ENCODE data around the gene NFIC.
A peak's percentile ranks its signal among the peaks of the same experiment; 100 is the strongest.
"Not testable (repeated sequence)": the region's sequence is repeated elsewhere in the genome, so short reads cannot be mapped to it uniquely, and the experiment has no call there.

NFIC gene

DNA sequence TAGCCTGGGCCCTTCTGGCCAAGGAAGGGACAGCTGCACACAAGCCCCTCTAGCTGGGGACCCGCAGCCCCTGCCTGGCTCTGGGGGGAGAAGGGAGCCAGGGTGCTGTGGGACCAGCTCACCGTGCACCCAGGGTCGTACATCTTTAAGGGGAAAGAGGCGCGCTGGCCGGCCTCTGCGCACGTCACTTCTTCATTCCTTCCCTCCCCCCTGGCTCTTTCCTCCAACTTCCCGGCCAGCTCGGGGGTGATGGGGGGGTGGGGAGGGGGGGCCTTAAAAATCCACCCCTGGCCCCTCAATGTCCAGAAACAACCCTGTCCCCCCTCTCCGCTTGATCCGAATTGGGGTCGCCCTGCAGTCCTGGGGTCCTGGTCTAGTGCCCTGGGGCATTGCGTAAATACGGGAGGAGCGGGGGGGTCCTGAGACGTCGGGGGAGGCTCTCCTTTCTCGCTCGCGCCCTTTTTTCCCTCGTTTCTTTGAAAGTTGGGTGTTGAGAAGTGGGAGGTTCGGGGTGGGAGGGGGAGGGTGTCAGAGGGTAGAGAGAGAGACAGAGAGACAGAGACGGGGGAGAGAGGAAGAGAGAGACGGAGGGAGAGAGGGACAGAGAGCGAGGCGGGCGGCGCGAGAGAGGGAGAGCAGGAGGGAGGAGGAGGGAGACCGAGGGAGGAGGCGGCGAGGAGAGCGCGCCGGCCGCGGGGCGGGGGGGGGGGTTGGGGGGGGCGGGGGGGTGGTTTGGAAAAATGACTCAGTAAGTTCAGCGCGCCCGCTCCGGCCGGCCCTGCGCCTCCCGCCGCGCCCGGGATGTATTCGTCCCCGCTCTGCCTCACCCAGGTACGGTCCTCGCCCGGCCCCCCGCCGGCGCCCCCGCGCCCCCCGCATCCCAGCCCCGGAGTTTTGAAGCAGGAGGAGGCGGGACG, at the start of gene NFIC:
NFIC (plus strand) TSS at position 748 of the 917 bp plus-strand sequence; CDS start at position 802, 54 bp downstream.
- peak; percentile 89 for DNase-seq

DNA sequence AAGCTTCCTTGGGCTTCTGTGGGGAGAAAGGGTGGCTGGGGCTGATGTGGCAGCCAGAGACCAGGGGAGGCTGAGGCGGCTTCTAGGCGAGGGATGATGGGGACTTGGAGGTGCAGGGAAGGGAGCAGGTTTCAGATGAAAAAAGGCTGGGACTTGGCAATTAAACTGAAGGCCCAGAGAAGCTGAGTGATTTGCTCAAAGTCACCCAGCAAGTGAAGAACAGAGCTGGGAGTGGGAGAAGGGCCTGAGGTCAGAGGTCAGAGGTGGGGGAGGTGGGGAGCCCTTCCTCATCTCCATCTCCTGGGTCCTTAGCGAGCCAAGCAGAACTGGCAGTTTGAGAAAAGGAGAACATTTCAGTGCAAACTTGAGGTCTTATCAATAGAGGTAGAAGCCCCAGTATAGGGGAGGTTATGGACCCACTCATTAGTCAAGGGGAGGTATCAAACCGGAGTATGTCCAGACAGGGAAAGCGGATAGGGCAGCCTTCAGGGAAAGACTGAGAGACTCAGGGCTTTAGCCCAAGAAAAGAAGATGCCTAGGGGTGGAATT, 49.6 kb upstream of the NFIC start:
- no peak for DNase-seq

DNA sequence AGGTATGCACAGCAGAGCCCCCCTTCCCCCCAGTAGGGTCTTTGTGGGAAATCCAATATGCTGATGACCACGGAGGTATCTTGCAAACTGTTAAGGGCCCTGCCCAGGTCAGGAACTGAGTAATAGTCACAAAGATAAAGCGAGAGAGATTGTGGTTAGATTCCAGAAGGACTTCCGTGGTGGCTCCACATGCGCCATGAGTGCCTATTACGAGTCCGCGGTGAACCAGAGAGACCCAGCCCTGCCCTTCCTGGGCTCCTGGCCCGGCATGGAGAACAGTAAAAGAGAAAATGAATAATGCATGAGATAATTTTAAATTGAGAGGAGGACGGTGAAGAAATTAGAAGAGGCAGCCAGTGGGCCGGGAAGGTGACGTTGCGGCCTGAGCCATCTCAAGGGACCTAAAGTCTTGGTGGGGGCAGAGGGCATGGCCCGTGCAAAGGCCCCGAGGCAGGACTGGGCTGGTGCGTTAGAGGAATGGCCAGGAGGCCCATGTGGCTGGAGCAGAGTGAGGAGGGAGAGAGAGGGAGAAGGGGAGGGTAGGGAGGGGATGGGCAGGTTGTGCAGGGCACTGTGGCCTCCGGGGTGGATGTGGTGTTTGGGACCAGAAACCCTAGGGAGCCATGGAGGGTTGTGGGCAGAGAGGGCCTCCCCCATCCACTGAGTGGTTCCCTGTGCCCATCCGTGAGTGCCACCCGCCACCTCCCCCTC, 46.6 kb upstream of the NFIC start:
- DNase-seq, result no peak

DNA sequence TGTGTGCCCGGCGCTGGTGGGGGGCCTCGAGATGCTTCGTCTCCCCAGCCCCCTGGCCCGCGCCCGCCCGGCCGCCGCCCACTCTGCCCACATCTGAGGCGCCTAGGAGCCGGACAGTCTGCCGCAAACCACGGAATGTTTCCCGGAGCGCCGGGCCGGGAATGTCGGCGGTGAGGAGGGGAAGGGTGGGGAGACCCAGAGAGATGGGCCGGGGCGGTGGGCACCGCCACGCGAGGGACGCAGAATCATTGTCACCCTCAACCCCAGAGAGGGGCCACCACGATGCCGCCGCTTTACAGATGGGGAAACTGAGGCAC, 46.1 kb upstream of the NFIC start:
- no peak for DNase-seq

DNA sequence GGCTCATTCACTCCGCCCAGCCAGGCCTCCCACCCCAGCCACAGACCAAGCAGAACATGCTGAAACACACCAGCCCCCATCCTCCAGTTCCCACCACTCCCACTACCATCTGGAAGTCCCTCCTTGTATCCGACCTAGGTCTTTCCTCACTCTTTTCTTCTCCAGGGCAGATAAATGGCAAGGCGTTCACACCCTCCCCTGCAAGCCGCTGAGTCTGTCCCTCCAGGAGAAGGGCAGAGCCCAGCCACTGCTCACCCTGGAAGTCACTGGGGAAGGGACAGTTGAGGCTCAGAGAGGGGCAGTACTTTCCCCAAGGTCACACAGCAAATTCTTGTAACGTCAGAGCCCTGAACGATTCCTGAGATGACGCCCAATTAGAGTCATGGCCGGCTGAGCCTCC, 45.5 kb upstream of the NFIC start:
- no peak for DNase-seq

DNA sequence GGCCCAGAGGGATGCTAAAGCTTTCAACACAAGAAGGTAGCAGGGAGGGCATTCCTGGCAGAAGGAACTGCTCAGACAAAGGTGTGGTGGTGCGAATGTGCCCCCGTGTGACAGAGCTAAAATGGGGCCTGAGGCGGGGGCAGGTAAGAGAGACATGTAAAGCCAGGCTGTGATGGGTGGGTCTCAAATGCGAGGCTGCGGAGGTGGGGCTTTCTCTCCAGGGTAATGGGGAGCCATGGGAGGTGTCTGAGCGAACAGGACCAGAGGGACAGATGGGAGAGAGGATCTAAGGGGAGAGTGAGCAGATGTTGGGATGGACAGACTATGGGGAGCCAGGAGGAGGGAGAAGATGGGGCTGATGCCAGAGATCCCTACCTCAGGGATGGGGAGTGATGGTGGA, 44.7 kb upstream of the NFIC start:
- DNase-seq, result no peak

DNA sequence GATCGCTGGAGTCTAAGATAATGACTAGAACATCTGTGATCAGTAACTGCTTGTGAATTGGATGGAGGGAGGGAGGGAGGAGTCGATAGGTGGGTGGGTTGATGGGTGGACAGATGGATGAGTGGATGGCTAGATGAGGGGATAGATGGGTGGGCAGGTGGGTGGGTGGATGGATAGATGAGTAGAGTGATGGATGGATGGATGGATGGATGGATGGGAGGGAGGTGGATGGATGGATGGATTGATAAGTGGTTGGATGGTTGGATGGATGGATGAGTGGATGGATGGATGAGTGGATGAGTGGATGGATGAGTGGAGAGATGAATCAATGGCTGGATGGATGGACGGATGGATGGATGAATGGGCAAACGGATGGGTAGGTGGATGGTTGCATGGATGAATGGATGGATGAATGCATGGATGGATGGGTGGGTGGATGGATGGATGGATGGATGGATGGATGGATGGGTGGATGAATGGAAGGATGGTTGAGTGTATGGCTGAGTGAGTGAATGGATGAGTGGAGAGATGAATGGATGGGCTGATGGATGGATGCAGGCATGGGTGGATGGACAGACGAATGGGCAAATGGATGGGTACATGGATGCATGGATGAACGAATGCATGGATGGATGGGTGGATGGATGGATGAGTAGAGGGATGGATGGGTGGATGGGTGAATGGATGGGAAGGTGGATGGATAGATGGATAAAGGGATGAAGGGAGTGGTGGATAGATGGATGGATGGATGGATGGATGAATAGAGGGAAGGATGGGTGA, 44.0 kb upstream of the NFIC start:
- DNase-seq, result no peak

DNA sequence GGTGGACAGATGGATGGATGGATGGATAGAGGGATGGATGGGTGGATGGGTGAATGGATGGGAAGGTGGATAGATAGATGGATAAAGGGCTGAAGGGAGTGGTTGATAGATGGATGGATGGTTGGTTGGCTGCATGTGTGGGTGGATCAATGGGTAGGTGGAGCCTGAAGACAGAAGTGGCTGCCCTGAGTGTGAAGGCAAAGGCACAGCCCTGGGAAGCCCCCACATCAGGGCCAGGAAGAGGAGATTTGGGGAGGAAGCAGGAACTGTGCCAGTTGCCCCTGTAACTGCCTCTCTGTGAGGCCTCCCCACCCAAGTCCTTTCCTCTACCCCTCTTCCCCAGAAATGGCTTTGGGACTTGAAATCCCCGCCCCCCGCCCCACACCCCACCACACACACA, 43.4 kb upstream of the NFIC start:
- no peak for DNase-seq

DNA sequence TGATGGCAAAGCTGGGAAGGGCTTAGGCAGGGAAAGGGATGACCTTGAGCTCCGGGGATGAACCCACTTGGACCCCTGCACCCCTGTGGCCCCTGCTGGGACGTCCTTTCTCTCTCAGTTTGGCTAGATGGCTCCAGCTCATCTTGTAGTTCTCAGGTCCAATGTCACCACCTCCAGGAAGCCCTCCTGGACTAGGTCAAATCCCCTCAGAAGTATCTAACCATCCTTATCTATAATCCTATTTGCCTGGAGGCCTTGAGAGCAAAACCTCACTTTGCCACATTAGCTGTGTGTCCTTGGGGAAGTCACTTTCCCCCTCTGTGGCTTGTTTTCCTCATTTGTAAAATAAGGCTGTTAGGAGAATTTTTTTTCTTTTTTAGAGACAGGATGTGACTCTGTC, 42.7 kb upstream of the NFIC start:
- DNase-seq, result no peak

DNA sequence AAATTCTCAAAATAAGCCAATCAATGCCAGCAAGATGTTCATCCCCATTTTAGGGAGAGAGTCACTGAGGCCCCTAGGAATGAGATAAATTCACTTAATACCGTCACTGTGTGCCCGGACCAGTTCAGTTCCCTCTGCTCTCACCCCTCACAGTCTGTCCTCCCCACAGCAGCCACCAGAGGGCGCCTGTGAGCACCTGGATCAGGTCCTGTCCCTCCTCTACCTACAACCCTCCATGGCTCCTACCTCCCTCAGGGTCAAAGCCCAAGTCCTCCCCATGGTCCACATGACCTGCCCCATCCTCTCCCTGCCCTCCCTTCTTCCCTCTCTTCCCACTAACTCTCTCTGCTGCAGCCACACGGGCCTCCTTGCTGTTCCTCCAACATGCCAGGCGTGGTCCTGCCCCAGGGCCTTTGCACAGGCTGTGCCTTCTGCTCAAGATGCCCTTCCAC, 42.0 kb upstream of the NFIC start:
- DNase-seq, result no peak

DNA sequence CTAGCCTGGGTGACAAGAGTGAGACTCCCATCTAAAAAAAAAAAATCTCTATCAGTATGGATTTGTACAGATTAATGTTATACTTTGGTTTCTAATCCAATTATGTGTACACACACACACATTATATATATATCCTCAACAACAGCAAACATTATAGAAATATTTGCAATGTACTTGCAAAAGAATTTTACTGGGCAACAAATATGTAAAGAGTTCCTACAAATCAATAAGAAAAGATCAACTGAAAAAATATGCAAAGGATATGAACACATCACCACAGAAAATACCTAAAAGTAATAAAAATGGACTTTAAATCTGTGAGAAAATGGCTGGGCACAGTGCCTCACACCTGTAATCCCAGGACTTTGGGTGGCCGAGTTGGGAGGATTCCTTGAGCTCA, 40.9 kb upstream of the NFIC start:
- no peak for DNase-seq

DNA sequence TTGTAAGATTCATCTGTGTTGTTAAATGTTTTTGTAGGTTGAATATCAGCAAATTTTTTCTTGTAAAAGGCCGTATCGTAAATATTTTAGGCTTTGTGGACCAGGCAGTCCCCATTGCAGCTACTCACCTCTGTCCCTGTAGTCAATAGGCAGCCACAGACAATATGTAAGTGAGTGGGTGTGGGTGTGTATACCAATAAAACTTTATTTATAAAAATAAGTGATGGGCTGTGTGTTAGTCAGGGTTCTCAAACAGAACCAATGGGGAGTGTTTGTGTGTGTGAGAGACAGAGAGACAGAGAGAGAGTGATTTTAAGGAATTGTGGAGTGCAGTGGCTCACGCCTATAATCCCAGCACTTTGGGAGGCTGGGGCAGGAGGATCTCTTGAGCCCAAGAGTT, 37.6 kb upstream of the NFIC start:
- no peak for DNase-seq

DNA sequence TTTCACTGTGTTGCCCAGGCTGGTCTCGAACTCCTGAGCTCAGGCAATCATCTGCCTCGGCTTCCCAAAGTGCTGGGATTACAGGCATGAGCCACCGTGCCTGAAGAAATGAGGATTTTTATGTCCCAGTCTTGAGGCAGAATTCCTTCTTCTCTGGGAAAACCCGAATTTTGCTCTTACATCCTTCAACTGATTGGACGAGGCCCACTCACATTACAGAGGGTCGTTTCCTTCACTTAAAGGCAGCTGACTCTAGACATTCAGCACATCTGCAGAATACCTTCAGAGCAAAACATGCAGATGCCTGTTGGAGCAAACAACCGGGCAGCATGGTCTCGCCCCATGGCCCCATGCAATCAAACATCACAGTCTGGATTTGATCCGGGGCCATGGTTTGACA, 36.3 kb upstream of the NFIC start:
- no peak for DNase-seq

DNA sequence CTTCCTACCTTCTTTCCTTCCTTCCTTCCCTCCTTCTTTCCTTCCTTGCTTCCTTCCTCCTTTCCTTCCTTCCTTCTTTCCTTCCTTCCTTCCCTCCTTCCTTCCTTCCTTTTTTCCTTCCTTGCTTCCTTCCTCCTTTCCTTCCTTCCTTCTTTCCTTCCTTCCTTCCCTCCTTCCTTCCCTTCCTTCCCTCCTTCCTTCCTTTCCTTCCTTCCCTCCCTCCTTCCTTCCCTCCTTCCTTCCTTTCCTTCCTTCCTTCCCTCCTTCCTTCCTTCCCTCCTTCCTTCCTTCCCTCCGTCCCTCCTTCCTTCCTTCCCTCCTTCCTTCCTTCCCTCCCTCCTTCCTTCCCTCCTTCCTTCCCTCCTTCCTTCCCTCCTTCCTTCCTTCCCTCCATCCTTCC, 34.2 kb upstream of the NFIC start:
- not testable (repeated sequence) for DNase-seq

DNA sequence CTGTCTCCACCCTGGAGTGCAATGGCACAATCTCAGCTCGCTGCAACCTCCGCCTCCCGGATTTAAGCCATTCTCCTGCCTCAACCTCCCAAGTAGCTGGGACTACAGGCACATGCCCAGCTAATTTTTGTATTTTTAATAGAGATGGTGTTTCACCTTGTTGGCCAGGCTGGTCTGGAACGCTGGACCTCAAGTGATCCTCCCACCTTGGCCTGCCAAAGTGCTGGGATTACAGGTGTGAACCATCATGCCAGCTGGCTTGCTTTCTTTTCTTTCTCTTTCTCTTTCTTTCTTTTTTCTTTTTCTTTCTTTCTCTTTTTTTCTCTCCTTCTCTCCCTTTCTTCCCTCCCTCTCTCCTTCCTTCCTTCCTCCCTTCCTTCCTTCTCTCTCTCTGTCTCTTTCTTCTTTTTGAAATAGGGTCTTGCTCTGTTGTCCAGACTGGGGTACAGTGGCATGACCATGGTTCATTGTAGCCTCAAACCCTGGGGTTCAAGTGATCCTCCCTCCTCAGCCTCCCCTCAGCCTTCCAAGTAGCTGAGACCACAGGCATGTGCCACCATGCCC, 33.3 kb upstream of the NFIC start:
- no peak for DNase-seq

DNA sequence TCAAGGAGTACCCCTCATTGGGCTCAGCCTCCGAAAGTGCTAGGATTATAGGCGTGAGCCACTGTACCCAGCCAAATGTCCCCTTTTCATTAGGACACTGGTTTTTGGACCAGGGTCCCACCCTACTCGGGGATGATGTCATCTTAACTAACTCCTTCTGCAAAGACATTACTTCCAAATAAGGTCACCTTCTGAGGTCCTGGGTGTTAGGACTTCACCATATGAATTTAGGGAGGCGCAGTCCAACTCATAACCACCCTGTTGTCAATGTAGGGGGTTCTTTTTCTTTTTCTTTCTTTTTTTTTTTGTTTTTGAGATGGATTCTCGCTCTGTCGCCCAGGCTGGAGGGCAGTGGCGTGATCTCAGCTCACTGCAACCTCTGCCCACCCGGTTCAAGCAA, 32.7 kb upstream of the NFIC start:
- no peak for DNase-seq

DNA sequence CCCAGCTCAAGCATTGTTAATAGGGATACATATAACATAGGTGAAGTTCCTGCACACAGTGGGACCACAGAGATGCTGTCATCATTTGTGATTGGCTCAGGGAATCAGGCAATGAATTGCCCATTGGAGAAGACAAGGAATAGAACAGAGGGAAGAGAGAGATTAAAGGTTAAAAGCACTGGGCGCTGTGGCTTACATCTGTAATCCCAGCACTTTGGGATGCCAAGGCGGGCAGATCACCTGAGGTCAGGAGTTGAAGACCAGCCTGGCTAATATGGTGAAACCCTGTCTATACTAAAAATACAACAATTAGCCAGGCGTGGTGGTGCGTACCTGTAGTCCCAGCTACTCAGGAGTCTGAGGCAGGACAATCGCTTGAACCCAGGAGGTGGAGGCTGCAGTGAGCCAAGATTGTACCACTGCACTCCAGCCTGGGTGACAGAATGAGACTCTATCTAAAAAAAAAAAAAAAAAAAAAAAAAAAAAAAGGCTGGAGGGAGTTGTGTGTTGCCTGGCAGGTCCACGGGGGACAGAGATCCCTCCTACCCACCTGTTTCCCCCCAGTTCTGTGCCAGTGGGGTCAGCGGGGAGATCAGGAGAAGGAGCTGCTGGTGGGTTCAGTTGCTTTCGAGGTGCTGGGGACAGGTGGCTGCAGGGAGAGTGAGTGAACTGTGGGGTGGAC, 31.5 kb upstream of the NFIC start:
- DNase-seq, result not testable (repeated sequence)

DNA sequence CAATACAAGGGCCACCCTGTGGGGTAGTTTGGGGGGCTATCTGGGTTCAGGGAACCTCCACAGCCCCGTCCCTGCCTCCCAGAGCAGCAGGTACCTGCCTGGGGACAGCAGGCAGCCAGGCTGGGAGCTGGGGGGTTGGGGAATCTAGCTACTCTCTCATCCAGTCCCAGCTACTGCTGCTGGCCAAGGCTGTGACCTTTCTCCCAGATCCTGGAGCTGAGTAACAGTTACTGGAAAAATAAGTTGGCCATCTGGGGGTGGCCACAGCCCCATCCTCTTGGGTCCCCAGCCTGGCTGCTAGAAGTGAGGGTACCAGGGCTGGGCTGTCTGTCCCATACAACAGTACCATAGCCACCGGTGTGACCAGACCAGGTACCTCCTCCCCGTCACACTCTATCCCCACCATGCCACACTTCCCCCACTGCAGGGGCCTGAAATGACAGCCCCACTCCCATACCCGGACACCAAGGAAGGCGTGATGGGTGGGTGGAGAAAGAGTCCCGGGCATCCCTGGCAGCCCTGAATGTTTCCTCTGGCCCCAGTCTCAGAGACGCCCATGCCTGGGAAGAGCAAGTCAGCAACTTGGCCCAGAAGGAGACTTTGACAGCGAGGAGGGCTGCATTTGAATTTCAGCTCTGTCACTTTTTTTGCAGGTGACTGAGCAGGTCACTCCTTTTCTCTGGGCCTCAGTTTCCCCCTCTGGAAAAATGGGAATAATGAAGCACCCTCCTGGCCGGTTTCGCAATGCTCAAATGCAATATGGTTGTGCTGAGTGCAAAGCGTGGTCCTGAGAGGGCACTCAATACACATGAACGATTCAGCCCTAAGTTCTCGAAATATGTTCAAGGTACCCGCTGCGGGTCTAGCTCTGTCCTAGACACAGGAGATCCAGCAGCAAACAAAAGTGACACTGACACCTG, 30.7 kb upstream of the NFIC start:
- no peak for DNase-seq

DNA sequence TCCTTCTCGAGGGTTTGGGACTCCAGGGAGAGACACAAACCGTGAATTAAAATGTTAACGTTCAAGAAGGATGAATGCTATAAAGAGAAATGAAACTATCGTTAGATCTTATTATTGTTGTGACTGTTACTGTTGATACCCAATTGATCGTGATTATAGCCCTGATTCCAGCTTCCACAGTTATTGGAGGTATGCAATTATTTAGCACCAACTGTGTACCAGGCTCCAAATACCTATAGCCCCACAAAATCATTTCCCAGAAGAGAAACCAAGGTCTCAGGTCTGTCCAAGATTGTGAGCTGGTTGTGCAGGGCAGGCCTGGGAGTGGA, 30.1 kb upstream of the NFIC start:
- no peak for DNase-seq

DNA sequence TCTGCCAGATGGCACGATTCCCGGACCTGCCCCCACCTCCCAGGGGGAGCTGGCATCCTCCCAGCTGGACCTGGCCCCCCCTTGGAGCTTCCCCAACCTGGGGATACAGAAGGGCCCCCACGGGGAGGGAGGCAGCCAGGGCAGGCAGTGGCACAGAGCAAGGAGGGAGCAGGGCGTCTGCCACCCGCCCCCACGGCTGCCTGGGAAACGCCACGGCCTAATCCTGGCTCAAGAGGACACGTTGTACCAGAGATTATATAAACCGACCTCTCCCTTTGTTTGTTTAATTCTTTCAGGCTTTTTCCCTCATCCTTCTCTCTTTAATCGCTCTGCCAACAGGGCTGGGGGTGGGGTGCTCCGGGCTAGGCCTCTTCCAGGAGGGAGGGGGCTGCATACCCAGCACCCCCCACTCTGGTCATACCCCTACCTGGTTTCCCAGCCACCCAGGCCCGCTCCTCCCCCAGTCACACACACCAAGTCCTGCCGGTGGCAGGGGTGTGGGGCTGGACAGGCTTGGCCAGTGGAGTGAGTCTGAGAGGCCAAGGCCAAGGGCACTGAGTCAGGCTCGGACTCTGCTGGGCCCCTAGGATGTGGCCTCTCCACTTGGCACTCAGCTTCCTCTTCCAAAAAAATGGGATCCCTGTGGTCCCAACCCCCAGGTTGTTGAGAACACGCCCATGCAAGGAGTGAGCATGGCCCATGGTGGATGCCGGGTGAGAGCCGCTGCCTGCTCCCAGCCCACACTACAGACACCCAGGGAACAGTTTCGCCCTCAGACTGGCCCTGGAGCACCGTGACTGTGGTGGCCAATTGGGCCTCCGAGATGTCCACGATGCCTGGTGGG, 29.5 kb upstream of the NFIC start:
- DNase-seq, result no peak

Measured in femur (tissue), 1 donor.